GM23338 (cell line): ENCODE results near the gene ARPC4. TPM values are rescaled to one million over a fixed set of nuclear protein-coding genes. Genes with fewer than 3 reads are reported as not detected.

Experiments used
- ATAC-seq: fragments of 200-7000 bp; cut with Tn5 transposase; 3 replicates; pipeline ENCODE4 v1.9.1; 2020
- DNase-seq: peaks from one replicate; pipeline ENCODE4 v3.0.0-alpha.2; 2015; ENCODE audit warnings: low spot score
- H2AFZ ChIP-seq: fragments of 200-600 bp; sonication (generic); 2 replicates; pipeline ENCODE4 v1.8.0; 2016; ENCODE audit warnings: antibody characterized with exemption, mild to moderate bottlenecking, moderate library complexity
- H3F3A ChIP-seq: fragments of 200-600 bp; sonication (generic); replicated peaks from 2 replicates; pipeline ENCODE4 v1.8.0; 2017; ENCODE audit warnings: antibody characterized with exemption, mixed run types, low read depth
- H3K27ac ChIP-seq: fragments of 200-600 bp; sonication (generic); 2 replicates; pipeline ENCODE4 v1.6.1; 2016; ENCODE audit warnings: low read depth
- H3K27me3 ChIP-seq: fragments of 200-600 bp; sonication (generic); 2 replicates; pipeline ENCODE4 v1.8.0; 2016; ENCODE audit warnings: mild to moderate bottlenecking, mixed run types, moderate library complexity; ENCODE audit not compliant: insufficient read depth
- H3K36me3 ChIP-seq: fragments of 200-600 bp; sonication (generic); 2 replicates; pipeline ENCODE4 v1.8.0; 2016; ENCODE audit warnings: mild to moderate bottlenecking; ENCODE audit not compliant: insufficient read depth
- H3K4me1 ChIP-seq: fragments of 200-600 bp; sonication (generic); 2 replicates; pipeline ENCODE4 v1.8.0; 2016; ENCODE audit warnings: mild to moderate bottlenecking, moderate library complexity; ENCODE audit not compliant: insufficient read depth
- H3K4me2 ChIP-seq: fragments of 200-600 bp; sonication (generic); 2 replicates; pipeline ENCODE4 v1.7.1; 2017; ENCODE audit warnings: mixed run types
- H3K4me3 ChIP-seq: fragments of 200-600 bp; sonication (generic); 2 replicates; pipeline ENCODE4 v1.6.1; 2016; ENCODE audit warnings: mixed run types
- H3K79me2 ChIP-seq: fragments of 200-600 bp; sonication (generic); replicated peaks from 2 replicates; pipeline ENCODE4 v1.8.0; 2017; ENCODE audit warnings: mild to moderate bottlenecking; ENCODE audit not compliant: insufficient read depth
- H3K9me2 ChIP-seq: fragments of 200-600 bp; sonication (generic); 2 replicates; pipeline ENCODE4 v1.8.0; 2017; ENCODE audit not compliant: insufficient read depth
- H4K20me1 ChIP-seq: fragments of 200-600 bp; sonication (generic); replicated peaks from 2 replicates; pipeline ENCODE4 v1.8.0; 2017; ENCODE audit warnings: mild to moderate bottlenecking; ENCODE audit not compliant: insufficient read depth
- H3K27ac Mint-ChIP-seq: 2 replicates; pipeline ENCODE4 v1.8.0; 2020; ENCODE audit warnings: inconsistent platforms, mild to moderate bottlenecking, moderate library complexity, mixed read lengths
- H3K27me3 Mint-ChIP-seq: 3 replicates; pipeline ENCODE4 v1.8.0; 2022; ENCODE audit warnings: low read depth, mild to moderate bottlenecking, moderate library complexity, mixed read lengths, inconsistent platforms; ENCODE audit not compliant: insufficient read depth, poor library complexity
- H3K36me3 Mint-ChIP-seq: 3 replicates; pipeline ENCODE4 v1.8.0; 2021; ENCODE audit warnings: low read depth, mild to moderate bottlenecking, inconsistent platforms, moderate library complexity, mixed read lengths
- H3K4me1 Mint-ChIP-seq: 3 replicates; pipeline ENCODE4 v1.8.0; 2020; ENCODE audit warnings: mild to moderate bottlenecking, inconsistent platforms, mixed read lengths
- H3K4me3 Mint-ChIP-seq: 3 replicates; pipeline ENCODE4 v1.8.0; 2021; ENCODE audit warnings: moderate library complexity, mild to moderate bottlenecking, inconsistent platforms, mixed read lengths
- H3K9me3 Mint-ChIP-seq: 3 replicates; pipeline ENCODE4 v1.8.0; 2020; ENCODE audit warnings: moderate library complexity, mild to moderate bottlenecking, inconsistent platforms, mixed read lengths
- CREB1 ChIP-seq: fragments of 250-450 bp; sonication (Bioruptor Pico); IDR thresholded peaks from 2 replicates; pipeline ENCODE4 v1.5.0; 2020; ENCODE audit warnings: low read depth, mild to moderate bottlenecking, moderate library complexity
- CTCF ChIP-seq, 2 experiments: fragments of 200-600 bp in 1 of 2; sonication (generic) in 1 of 2; conservative IDR thresholded peaks; 2 replicates each; pipeline versions ENCODE4 v1.5.1 to v1.6.1; 2016 to 2017; ENCODE audit warnings: antibody characterized with exemption in 2 of 2, low read depth in 2 of 2, mild to moderate bottlenecking in 2 of 2, moderate library complexity in 1 of 2
- REST ChIP-seq: IDR thresholded peaks from one replicate; pipeline ENCODE4 v1.6.1; 2018; ENCODE audit warnings: antibody characterized with exemption; ENCODE audit not compliant: unreplicated experiment
- ZNF331 ChIP-seq: fragments of 250-450 bp; sonication (Bioruptor Pico); IDR thresholded peaks from 2 replicates; pipeline ENCODE4 v1.5.0; 2020; ENCODE audit warnings: low read depth, mild to moderate bottlenecking, moderate library complexity
- ZNF462 ChIP-seq: fragments of 250-450 bp; sonication (Bioruptor Pico); IDR thresholded peaks from 2 replicates; pipeline ENCODE4 v1.5.0; 2020; ENCODE audit warnings: mild to moderate bottlenecking, moderate library complexity
- polyA plus RNA-seq: library from polyadenylated mRNA; unstranded; fragments of >200 nt; fragmentation: Nextera tagmentation; extraction: Ambion mirVana; gene quantifications from 2 replicates; pipeline ENCODE4 v1.2.1, GENCODE V29; 2016
- total RNA-seq: library from RNA; depleted of rRNA; stranded (reverse); fragments of >200 nt; shearing (Covaris generic); gene quantifications from 2 replicates; pipeline ENCODE4 v1.2.3, GENCODE V29; 2014

ARPC4 gene
- total and polyA plus RNA-seq, 2 experiments from 2014 or later: 71.9 to 176 TPM

- no peak for TF ChIP-seq CTCF (conservative IDR thresholded peaks at IDR 0.05; ENCODE audit: low read depth in 2 of 2)
- no peak for TF ChIP-seq REST
- TF ChIP-seq CREB1 (CRISPR knock-in tag): no peak
- TF ChIP-seq ZNF331 (CRISPR knock-in tag): no peak
Measured at GRCh38 chr3:9825451-9826040, 32.7 kb downstream of the ARPC4 start (continued).

- DNase-seq: peak; percentile 84
- peaks cover 5% of the 10 kb centered on the region; the same call in 2 of the 3 replicates for H3K4me1 Mint-ChIP-seq
Measured at GRCh38 chr3:9826815-9827573, 34.1 kb downstream of the ARPC4 start.

More at GRCh38 chr3:9826815-9827573, 34.1 kb downstream of the ARPC4 start:
- H2AFZ ChIP-seq: no peak overlapping the region
- H3K36me3 ChIP-seq: no peaks in the 10 kb centered on the region
- peak; percentile 95 for ATAC-seq
- H3F3A ChIP-seq: no peaks in the 10 kb centered on the region
- TF ChIP-seq ZNF462 (CRISPR knock-in tag) (no peak), CTCF (conservative IDR thresholded peaks at IDR 0.05; ENCODE audit: low read depth in 2 of 2) (peak; percentile 68 to 80)
- H4K20me1 ChIP-seq: no peaks in the 10 kb centered on the region; the same call in 1 of the 2 replicates
- H3K4me3 ChIP-seq: no peak overlapping the region
- no peak overlapping the region for H3K27ac ChIP-seq
- no peaks in the 10 kb centered on the region for H3K9me2 ChIP-seq
- no peaks in the 10 kb centered on the region for H3K79me2 ChIP-seq
- no peak overlapping the region for H3K4me2 ChIP-seq
- no peak overlapping the region for H3K4me3 Mint-ChIP-seq
- no peaks in the 10 kb centered on the region for H3K36me3 Mint-ChIP-seq
- peaks cover 5% of the 10 kb centered on the region for H3K27me3 Mint-ChIP-seq
- H3K4me1 ChIP-seq: no peaks in the 10 kb centered on the region
- H3K27me3 ChIP-seq: no peaks in the 10 kb centered on the region
- H3K27ac Mint-ChIP-seq: no peak overlapping the region
- no peaks in the 10 kb centered on the region for H3K9me3 Mint-ChIP-seq
